Mesenchymal stem cell (in vitro differentiated cells and primary cell): ENCODE results near the gene SLC31A1.

Experiments used
- DNase-seq: peaks from one replicate; pipeline ENCODE4 v3.0.0-alpha.2; 2013
- H2AFZ ChIP-seq: one replicate; pipeline ENCODE4 v1.6.1; 2013; ENCODE audit warnings: low read depth, mild to moderate bottlenecking, control low read depth, inconsistent platforms, low read length, moderate library complexity
- H2AK5ac ChIP-seq: 2 replicates; pipeline ENCODE4 v1.6.1; 2013; ENCODE audit warnings: low read length, moderate library complexity, mild to moderate bottlenecking, inconsistent platforms; ENCODE audit not compliant: severe bottlenecking
- H2BK120ac ChIP-seq: one replicate; pipeline ENCODE4 v1.6.1; 2013; ENCODE audit warnings: low read depth, mild to moderate bottlenecking, inconsistent platforms, low read length, moderate library complexity
- H2BK12ac ChIP-seq, 2 experiments: one replicate each; pipeline ENCODE4 v1.6.1; 2013; ENCODE audit warnings: inconsistent platforms in 2 of 2, low read length in 2 of 2, mild to moderate bottlenecking in 2 of 2, moderate library complexity in 2 of 2, control low read depth in 1 of 2
- H2BK15ac ChIP-seq: one replicate; pipeline ENCODE4 v1.6.1; 2013; ENCODE audit warnings: mild to moderate bottlenecking, low read depth, inconsistent platforms; ENCODE audit not compliant: poor library complexity, severe bottlenecking
- H2BK5ac ChIP-seq: 2 replicates; pipeline ENCODE4 v1.6.1; 2013; ENCODE audit warnings: low read depth, mild to moderate bottlenecking, low read length, control low read depth, inconsistent platforms; ENCODE audit not compliant: poor library complexity, severe bottlenecking
- H3K14ac ChIP-seq, 2 experiments: one replicate each; pipeline ENCODE4 v1.6.1; 2013; ENCODE audit warnings: inconsistent platforms in 2 of 2, low read length in 2 of 2, control low read depth in 1 of 2, mild to moderate bottlenecking in 1 of 2, moderate library complexity in 1 of 2
- H3K18ac ChIP-seq, 2 experiments: one replicate each; pipeline ENCODE4 v1.6.1; 2013; ENCODE audit warnings: inconsistent platforms in 2 of 2, low read length in 2 of 2, control low read depth in 1 of 2, low read depth in 1 of 2, mild to moderate bottlenecking in 1 of 2
- H3K23ac ChIP-seq, 2 experiments: one replicate each; pipeline ENCODE4 v1.6.1; 2013; ENCODE audit warnings: inconsistent platforms in 2 of 2, low read length in 2 of 2, mild to moderate bottlenecking in 2 of 2, moderate library complexity in 2 of 2, control low read depth in 1 of 2
- H3K27ac ChIP-seq: 2 replicates; pipeline ENCODE4 v1.5.1; 2013; ENCODE audit warnings: mild to moderate bottlenecking, moderate library complexity, low read length, control low read depth, inconsistent platforms; ENCODE audit not compliant: poor library complexity, severe bottlenecking
- H3K27me3 ChIP-seq, 2 experiments: 2 replicates each; pipeline versions ENCODE4 v1.6.1 to v1.7.0; 2013; ENCODE audit warnings: low read length in 2 of 2, mild to moderate bottlenecking in 2 of 2, moderate library complexity in 2 of 2, control low read depth in 1 of 2, inconsistent platforms in 1 of 2; ENCODE audit not compliant: control insufficient read depth in 1 of 2, insufficient read depth in 1 of 2
- H3K36me3 ChIP-seq, 2 experiments: 2 replicates each; pipeline versions ENCODE4 v1.6.1 to v1.7.0; 2013; ENCODE audit warnings: low read length in 2 of 2, control low read depth in 1 of 2, inconsistent platforms in 1 of 2, low read depth in 1 of 2, mild to moderate bottlenecking in 1 of 2; ENCODE audit not compliant: insufficient read depth in 2 of 2, control insufficient read depth in 1 of 2
- H3K4ac ChIP-seq, 2 experiments: one replicate each; pipeline ENCODE4 v1.6.1; 2013; ENCODE audit warnings: inconsistent platforms in 2 of 2, low read length in 2 of 2, mild to moderate bottlenecking in 2 of 2, moderate library complexity in 2 of 2, control low read depth in 1 of 2, low read depth in 1 of 2
- H3K4me1 ChIP-seq: 2 replicates; pipeline ENCODE4 v1.6.1; 2013; ENCODE audit warnings: low read depth, low read length, control low read depth; ENCODE audit not compliant: control insufficient read depth, insufficient read depth
- H3K4me2 ChIP-seq: 2 replicates; pipeline ENCODE4 v1.6.1; 2013; ENCODE audit warnings: low read length, mild to moderate bottlenecking, inconsistent platforms; ENCODE audit not compliant: poor library complexity, severe bottlenecking
- H3K4me3 ChIP-seq, 2 experiments: 2 replicates each; pipeline versions ENCODE4 v1.5.1 to v1.7.0; 2013; ENCODE audit warnings: low read length in 2 of 2, mild to moderate bottlenecking in 2 of 2, control low read depth in 1 of 2, low read depth in 1 of 2; ENCODE audit not compliant: insufficient read depth in 1 of 2
- H3K79me1 ChIP-seq: replicated peaks from 2 replicates; pipeline ENCODE4 v1.6.1; 2013; ENCODE audit warnings: mild to moderate bottlenecking, control low read depth, low read length, inconsistent platforms; ENCODE audit not compliant: poor library complexity, severe bottlenecking
- H3K9ac ChIP-seq: 2 replicates; pipeline ENCODE4 v1.7.0; 2013; ENCODE audit warnings: mild to moderate bottlenecking, low read length, moderate library complexity
- H3K9me3 ChIP-seq: 2 replicates; pipeline ENCODE4 v1.7.0; 2013; ENCODE audit warnings: mild to moderate bottlenecking, low read length; ENCODE audit not compliant: control insufficient read depth
- H4K8ac ChIP-seq: one replicate; pipeline ENCODE4 v1.6.1; 2013; ENCODE audit warnings: inconsistent platforms, mild to moderate bottlenecking, low read length, moderate library complexity
- H4K91ac ChIP-seq: one replicate; pipeline ENCODE4 v1.6.1; 2013; ENCODE audit warnings: mild to moderate bottlenecking, low read length, inconsistent platforms
- WGBS: methylation state at CpG from one replicate; pipeline ENCODE4 v1.1.7; 2013; ENCODE audit warnings: mixed read lengths; 5-methylcytosine and 5-hydroxymethylcytosine counted together

The SLC31A1 gene

GRCh38 chr9:113307396-113307975, 86.1 kb downstream of the SLC31A1 start:
- no peaks in the 10 kb centered on the region for H3K79me1 ChIP-seq
- H3K36me3 ChIP-seq, result no peaks in the 10 kb centered on the region
- 83% methylated on average over 7 of the region's 8 CpGs for WGBS
- no peaks in the 10 kb centered on the region for H3K9me3 ChIP-seq
- H4K91ac ChIP-seq, result no peak overlapping the region
- no peak overlapping the region for H2BK15ac ChIP-seq
- no peak overlapping the region for H3K27ac ChIP-seq
- H2AFZ ChIP-seq, result no peak overlapping the region
- no peak overlapping the region for H3K14ac ChIP-seq
- H2AK5ac ChIP-seq, result no peak overlapping the region
- H3K9ac ChIP-seq, result no peak overlapping the region
- H3K27me3 ChIP-seq, result peaks cover 4 to 6% of the 10 kb centered on the region in 2 experiments
- H2BK5ac ChIP-seq, result no peak overlapping the region
- no peak overlapping the region for H4K8ac ChIP-seq
- no peak for DNase-seq
- H3K4me3 ChIP-seq, result no peak overlapping the region
- no peak overlapping the region for H3K4ac ChIP-seq
- H3K4me2 ChIP-seq, result no peak overlapping the region
- H3K18ac ChIP-seq, result no peak overlapping the region
- no peak overlapping the region for H2BK120ac ChIP-seq
- H3K4me1 ChIP-seq, result peaks cover 8% of the 10 kb centered on the region
- no peak overlapping the region for H3K23ac ChIP-seq
- no peak overlapping the region for H2BK12ac ChIP-seq

DNA sequence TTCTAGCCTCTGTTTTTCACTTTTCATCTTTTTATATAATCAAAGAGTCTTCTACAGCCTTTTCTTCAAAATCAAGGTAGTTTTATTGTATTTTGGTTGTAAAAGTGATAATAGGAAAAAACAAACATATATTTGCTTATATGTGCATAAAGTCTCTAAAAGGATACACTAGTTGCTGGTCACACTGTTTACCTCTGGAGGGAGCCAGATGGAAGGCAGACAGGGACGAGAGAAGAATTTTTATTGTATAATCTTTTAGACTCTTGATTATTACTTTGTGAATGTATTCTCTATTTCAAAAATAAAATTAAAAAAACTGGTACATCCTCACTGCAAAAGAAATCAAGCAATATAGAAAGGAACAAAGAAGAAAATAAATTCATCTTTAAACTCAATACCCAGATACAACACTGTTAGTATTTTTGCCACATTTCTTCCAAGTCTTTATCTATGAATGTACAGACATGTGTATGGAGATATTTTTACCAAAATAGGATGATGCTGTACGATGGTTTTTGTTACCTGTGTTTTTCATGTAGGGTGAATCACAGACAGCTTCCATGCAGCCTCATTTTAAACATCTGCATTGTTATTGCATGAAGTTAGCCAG, 88.0 kb downstream of the SLC31A1 start:
- WGBS, result no CpG with 5 or more reads among the region's 2 CpGs
- H3K23ac ChIP-seq, result no peak overlapping the region
- H2BK15ac ChIP-seq, result no peak overlapping the region

DNA sequence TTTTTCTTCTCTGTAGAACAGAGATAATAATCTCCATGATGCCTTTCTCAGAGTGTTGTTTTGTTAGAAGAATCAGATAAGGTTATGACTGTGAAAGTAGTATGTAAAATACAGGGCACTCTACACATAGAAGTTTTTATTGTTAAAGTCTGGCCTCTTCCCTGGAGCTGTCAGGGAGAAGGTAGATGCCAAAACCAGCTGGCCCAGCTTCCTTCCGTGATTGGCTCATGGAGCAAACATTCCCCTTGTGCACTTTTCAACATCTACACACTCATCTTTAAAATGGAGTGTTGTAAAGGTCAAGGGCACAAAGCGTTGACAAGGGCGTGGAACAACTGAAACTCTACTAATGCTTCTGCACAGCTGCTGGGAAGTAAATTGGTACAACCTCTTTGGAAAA, 89.2 kb downstream of the SLC31A1 start:
- Histone ChIP-seq H3K4me3 (no peak overlapping the region), H2BK15ac (no peak overlapping the region), H3K4me1 (peaks cover 4% of the 10 kb centered on the region), H2BK12ac (no peak overlapping the region), H3K18ac (no peak overlapping the region), H3K4ac (no peak overlapping the region), H3K9ac (no peak overlapping the region), H3K27me3 (no peaks in the 10 kb centered on the region), H3K14ac (no peak overlapping the region), H3K9me3 (no peaks in the 10 kb centered on the region), H2AK5ac (no peak overlapping the region), H2AFZ (no peak overlapping the region), H2BK120ac (no peak overlapping the region), H4K91ac (no peak overlapping the region), H2BK5ac (no peak overlapping the region), H4K8ac (no peak overlapping the region), H3K23ac (no peak overlapping the region), H3K79me1 (no peaks in the 10 kb centered on the region), H3K36me3 (peaks cover 0 to 2% of the 10 kb centered on the region in 2 experiments), H3K4me2 (no peak overlapping the region), H3K27ac (no peak overlapping the region)
- no peak for DNase-seq
- WGBS, result 100% methylated on average over 2 of the region's 3 CpGs

More for the DNA sequence above, 88.0 kb downstream of the SLC31A1 start:
- peaks cover 4% of the 10 kb centered on the region for H3K4me1 ChIP-seq
- no peak overlapping the region for H3K18ac ChIP-seq
- H2AK5ac ChIP-seq, result no peak overlapping the region
- H4K91ac ChIP-seq, result no peak overlapping the region
- H2BK12ac ChIP-seq, result no peak overlapping the region
- no peaks in the 10 kb centered on the region for H3K27me3 ChIP-seq
- H3K79me1 ChIP-seq, result no peaks in the 10 kb centered on the region
- no peak overlapping the region for H2BK120ac ChIP-seq
- H2BK5ac ChIP-seq, result no peak overlapping the region
- no peak overlapping the region for H3K9ac ChIP-seq
- H3K4me2 ChIP-seq, result no peak overlapping the region
- H3K27ac ChIP-seq, result no peak overlapping the region
- H2AFZ ChIP-seq, result no peak overlapping the region
- H3K4me3 ChIP-seq, result no peak overlapping the region
- DNase-seq, result peak; percentile 61
- no peak overlapping the region for H3K14ac ChIP-seq
- H3K36me3 ChIP-seq, result no peaks in the 10 kb centered on the region
- no peaks in the 10 kb centered on the region for H3K9me3 ChIP-seq
- H4K8ac ChIP-seq, result no peak overlapping the region
- no peak overlapping the region for H3K4ac ChIP-seq

DNA sequence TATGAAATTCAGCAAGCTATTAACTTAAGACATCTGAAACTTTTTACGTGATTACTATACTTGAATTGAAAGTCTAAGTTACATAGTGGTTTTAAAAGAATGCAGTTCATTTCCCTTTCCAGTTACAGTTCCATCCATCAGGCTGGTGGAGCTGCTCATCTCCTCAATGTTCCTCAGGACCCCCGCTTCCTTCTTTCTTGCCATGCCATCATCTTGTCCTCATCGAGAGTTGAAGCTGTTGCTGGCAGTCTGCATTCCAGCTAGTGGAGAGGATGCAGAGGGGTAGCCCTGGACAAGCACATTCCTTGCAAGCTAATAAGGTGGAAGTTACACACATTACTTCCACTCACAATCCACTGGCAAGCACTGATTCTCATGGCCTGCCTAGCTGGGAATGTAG, 90.6 kb downstream of the SLC31A1 start:
- Histone ChIP-seq H4K8ac (no peak overlapping the region), H3K4ac (no peak overlapping the region)
- 60% methylated on average over 1 of the region's 3 CpGs for WGBS

More for the DNA sequence above, 90.6 kb downstream of the SLC31A1 start:
- Histone ChIP-seq H3K14ac (no peak overlapping the region), H2AK5ac (no peak overlapping the region), H2BK120ac (no peak overlapping the region), H3K23ac (no peak overlapping the region), H3K4me1 (peaks cover 4% of the 10 kb centered on the region), H3K4me3 (no peak overlapping the region), H4K91ac (no peak overlapping the region), H3K36me3 (peaks cover 0 to 8% of the 10 kb centered on the region in 2 experiments), H3K18ac (peak overlapping the region in 1 of 2 experiments; percentile 34), H3K9ac (no peak overlapping the region), H2BK15ac (no peak overlapping the region), H3K27ac (no peak overlapping the region), H2AFZ (no peak overlapping the region), H2BK5ac (no peak overlapping the region), H3K9me3 (no peaks in the 10 kb centered on the region), H3K27me3 (no peaks in the 10 kb centered on the region), H3K79me1 (no peaks in the 10 kb centered on the region), H3K4me2 (no peak overlapping the region), H2BK12ac (no peak overlapping the region)
- DNase-seq, result no peak
